Measurements from ENCODE around the gene MEOX2. TPM values are rescaled to one million over a fixed set of nuclear protein-coding genes. Genes with fewer than 3 reads are reported as not detected.

MEOX2 gene
- total RNA-seq, 1 donor from 2014 or later, result 8.9 TPM

DNA sequence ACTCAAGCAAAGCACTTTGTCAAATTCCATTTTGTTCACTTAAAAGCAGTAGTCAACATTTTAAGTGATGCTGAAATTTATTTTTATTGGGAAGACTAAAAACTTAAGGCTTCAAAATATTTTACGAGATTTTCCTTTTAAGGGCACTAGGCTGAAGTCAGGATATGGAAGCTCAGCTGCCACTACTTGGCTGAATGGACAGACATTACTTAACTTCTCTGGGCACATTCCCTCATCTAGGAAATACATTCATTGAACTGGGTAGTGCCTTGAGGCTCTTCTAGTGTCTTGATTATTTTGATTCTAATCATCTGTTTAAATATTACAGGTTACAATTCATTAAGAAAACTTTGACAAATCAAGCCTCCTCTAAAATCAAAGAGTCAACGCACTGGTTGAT is 11.1 kb downstream of the MEOX2 start:
- Mint-ChIP-seq H3K9me3 (ENCODE audit: low read depth) (no peaks in the 10 kb centered on the region), H3K27ac (ENCODE audit: unreplicated experiment) (peak overlapping the region; percentile 22), H3K4me3 (ENCODE audit: unreplicated experiment) (no peak overlapping the region), H3K27me3 (ENCODE audit: low read depth) (no peaks in the 10 kb centered on the region), H3K36me3 (ENCODE audit: low read depth) (peaks cover 1% of the 10 kb centered on the region), H3K4me1 (ENCODE audit: low read depth) (peaks cover 30% of the 10 kb centered on the region)
- TF ChIP-seq, protein P1, sequence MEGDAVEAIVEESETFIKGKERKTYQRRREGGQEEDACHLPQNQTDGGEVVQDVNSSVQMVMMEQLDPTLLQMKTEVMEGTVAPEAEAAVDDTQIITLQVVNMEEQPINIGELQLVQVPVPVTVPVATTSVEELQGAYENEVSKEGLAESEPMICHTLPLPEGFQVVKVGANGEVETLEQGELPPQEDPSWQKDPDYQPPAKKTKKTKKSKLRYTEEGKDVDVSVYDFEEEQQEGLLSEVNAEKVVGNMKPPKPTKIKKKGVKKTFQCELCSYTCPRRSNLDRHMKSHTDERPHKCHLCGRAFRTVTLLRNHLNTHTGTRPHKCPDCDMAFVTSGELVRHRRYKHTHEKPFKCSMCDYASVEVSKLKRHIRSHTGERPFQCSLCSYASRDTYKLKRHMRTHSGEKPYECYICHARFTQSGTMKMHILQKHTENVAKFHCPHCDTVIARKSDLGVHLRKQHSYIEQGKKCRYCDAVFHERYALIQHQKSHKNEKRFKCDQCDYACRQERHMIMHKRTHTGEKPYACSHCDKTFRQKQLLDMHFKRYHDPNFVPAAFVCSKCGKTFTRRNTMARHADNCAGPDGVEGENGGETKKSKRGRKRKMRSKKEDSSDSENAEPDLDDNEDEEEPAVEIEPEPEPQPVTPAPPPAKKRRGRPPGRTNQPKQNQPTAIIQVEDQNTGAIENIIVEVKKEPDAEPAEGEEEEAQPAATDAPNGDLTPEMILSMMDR (IDR thresholded peaks at IDR 0.05), result no peak
- DNase-seq (ENCODE audit: low spot score), result no peak

DNA sequence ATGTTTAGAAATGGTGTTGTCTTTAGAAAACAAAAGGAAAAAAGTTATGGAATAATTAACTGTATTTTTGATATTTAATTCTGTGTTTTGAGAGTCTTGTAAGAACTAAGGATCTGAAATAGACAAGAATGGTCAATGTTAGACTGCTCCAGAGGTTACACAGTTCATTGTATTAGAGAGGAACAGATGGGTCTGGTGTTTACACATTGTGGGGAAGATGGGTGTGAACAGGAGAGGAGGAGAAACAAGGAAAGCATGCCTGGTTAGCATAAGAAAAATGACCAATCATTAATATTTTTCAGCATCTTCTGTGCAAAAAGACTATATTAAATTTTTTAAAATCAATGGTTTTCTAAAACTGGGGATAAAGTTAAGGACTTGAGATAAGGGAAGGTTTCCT is 11.9 kb downstream of the MEOX2 start:
- H3K4me3 Mint-ChIP-seq (ENCODE audit: unreplicated experiment), result no peak overlapping the region
- TF ChIP-seq, protein P1 (IDR thresholded peaks at IDR 0.05), result no peak
- DNase-seq (ENCODE audit: low spot score), result no peak
- H3K27ac Mint-ChIP-seq (ENCODE audit: unreplicated experiment), result no peak overlapping the region
- H3K4me1 Mint-ChIP-seq (ENCODE audit: low read depth), result peaks cover 36% of the 10 kb centered on the region
- peaks cover under 1% of the 10 kb centered on the region for H3K9me3 Mint-ChIP-seq (ENCODE audit: low read depth)
- H3K36me3 Mint-ChIP-seq (ENCODE audit: low read depth), result peaks cover 1% of the 10 kb centered on the region
- no peaks in the 10 kb centered on the region for H3K27me3 Mint-ChIP-seq (ENCODE audit: low read depth)

DNA sequence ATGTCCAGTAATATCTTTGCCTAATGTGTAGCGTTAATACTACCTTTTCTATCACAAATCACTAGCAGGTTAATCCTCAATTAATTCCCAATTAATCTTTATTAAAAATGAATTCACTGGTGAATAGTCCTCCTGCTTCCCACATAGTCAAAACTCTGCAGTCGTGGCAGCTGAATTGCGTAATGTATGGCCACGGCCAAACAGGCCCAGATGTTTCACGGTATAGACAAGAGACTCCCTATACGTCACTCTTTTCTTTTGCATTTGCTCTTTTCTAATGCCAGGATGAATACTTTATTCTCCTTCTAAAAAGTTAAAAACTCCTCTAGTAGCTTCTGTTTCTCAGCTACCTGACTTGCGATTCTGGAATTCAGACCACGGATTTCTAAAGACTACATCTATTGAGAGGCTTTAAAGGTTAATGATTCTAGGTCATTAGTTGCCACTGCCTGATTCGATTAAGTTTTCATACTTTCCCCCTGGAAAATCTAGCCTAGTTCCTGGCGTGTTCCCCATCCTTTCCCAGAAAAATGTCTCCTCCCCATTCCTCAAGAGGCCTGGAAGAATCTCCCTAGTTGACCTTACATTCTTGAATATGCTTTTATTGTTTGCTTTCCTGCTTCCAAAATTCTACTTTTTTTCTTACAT is 16.9 kb downstream of the MEOX2 start:
- peak overlapping the region; percentile 8 for H3K27ac Mint-ChIP-seq (ENCODE audit: unreplicated experiment)
- H3K27me3 Mint-ChIP-seq (ENCODE audit: low read depth), result no peaks in the 10 kb centered on the region
- H3K4me1 Mint-ChIP-seq (ENCODE audit: low read depth), result peaks cover 17% of the 10 kb centered on the region
- H3K4me3 Mint-ChIP-seq (ENCODE audit: unreplicated experiment), result no peak overlapping the region
- H3K36me3 Mint-ChIP-seq (ENCODE audit: low read depth), result peaks cover 3% of the 10 kb centered on the region
- DNase-seq (ENCODE audit: low spot score), result no peak
- peaks cover 5% of the 10 kb centered on the region for H3K9me3 Mint-ChIP-seq (ENCODE audit: low read depth)
- TF ChIP-seq, protein P1 (IDR thresholded peaks at IDR 0.05), result no peak

DNA sequence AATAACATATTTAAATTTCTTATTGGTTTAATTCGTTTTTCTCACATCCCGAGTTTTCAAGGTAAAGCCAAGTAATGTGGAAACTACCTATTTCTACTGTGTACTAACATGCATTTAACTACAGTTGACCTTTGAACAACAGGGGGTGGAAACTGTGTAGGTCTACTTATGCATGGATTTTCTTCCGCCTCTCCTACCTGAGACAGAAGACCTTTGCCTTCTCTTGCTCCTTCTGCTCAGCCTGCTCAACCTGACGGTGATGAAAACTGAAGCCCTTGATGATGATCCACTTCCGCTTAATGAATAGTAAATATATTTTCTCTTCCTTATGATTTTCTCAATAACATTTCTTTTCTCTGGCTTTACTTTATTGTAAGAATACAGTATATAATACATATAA is 18.5 kb downstream of the MEOX2 start:
- Mint-ChIP-seq H3K4me1 (ENCODE audit: low read depth) (peaks cover 13% of the 10 kb centered on the region), H3K27ac (ENCODE audit: unreplicated experiment) (no peak overlapping the region), H3K4me3 (ENCODE audit: unreplicated experiment) (no peak overlapping the region), H3K27me3 (ENCODE audit: low read depth) (no peaks in the 10 kb centered on the region), H3K9me3 (ENCODE audit: low read depth) (peaks cover 5% of the 10 kb centered on the region), H3K36me3 (ENCODE audit: low read depth) (peaks cover 1% of the 10 kb centered on the region)
- DNase-seq (ENCODE audit: low spot score), result no peak
- TF ChIP-seq, protein P1 (IDR thresholded peaks at IDR 0.05), result no peak

DNA sequence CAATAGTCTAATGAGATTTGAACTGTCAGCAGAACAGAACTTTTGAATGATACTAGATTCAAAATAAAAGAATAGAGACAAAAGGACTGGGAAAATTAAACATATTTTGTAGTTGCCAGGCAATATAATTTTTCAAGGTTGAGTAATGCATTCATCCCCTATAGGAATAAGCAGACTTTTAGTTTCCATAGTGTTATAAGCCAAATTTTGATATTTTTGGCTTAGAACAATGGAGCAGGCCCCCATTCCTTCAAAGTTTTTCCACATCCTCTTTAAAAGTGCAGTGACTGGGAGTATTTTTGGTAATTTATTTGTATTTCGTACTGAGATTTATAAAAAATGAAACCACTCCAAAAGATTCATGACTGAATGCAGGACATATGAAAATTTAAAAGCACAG is 24.0 kb downstream of the MEOX2 start:
- DNase-seq (ENCODE audit: low spot score), result no peak
- peak overlapping the region; percentile 50 for H3K27ac Mint-ChIP-seq (ENCODE audit: unreplicated experiment)
- TF ChIP-seq, protein P1 (IDR thresholded peaks at IDR 0.05), result no peak
- H3K27me3 Mint-ChIP-seq (ENCODE audit: low read depth), result no peaks in the 10 kb centered on the region
- peaks cover under 1% of the 10 kb centered on the region for H3K36me3 Mint-ChIP-seq (ENCODE audit: low read depth)
- no peak overlapping the region for H3K4me3 Mint-ChIP-seq (ENCODE audit: unreplicated experiment)
- H3K4me1 Mint-ChIP-seq (ENCODE audit: low read depth), result peaks cover 10% of the 10 kb centered on the region
- H3K9me3 Mint-ChIP-seq (ENCODE audit: low read depth), result no peaks in the 10 kb centered on the region

Data from chondrocyte (in vitro differentiated cells).